Astrocyte (in vitro differentiated cells and primary cell): ENCODE results near the gene CFTR.

Source experiments
- EZH2 ChIP-seq: IDR thresholded peaks from 2 replicates; pipeline ENCODE4 v1.6.1; 2012; ENCODE audit warnings: mild to moderate bottlenecking, low read length, inconsistent platforms; ENCODE audit not compliant: insufficient read depth
- TF ChIP-seq, protein P1 (sequence below): IDR thresholded peaks from 2 replicates; pipeline ENCODE4 v1.5.1; 2011; ENCODE audit warnings: low read depth, mild to moderate bottlenecking, inconsistent platforms, low read length, moderate library complexity; ENCODE audit not compliant: insufficient read depth

DNA sequence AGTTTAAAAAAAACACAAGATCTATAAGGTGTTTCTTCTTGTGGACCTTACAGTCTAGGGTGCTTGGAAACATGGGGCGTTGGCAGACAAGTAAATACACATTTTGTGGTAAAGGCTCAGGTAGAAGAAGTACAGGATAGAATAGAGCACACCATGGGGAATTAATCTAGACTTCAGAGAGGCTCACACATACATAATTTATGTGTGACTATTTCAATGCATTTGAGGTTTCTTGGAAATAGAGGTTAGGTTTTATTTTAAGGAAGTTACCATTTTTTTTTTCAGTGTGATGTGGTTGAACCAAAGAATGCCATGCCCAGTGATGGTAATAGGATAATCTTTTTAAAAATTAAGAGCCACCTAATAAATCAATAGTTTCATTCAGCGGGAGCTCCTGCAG is 12.8 kb downstream of the CFTR start:
- TF ChIP-seq EZH2 = no peak
- TF ChIP-seq, protein P1, sequence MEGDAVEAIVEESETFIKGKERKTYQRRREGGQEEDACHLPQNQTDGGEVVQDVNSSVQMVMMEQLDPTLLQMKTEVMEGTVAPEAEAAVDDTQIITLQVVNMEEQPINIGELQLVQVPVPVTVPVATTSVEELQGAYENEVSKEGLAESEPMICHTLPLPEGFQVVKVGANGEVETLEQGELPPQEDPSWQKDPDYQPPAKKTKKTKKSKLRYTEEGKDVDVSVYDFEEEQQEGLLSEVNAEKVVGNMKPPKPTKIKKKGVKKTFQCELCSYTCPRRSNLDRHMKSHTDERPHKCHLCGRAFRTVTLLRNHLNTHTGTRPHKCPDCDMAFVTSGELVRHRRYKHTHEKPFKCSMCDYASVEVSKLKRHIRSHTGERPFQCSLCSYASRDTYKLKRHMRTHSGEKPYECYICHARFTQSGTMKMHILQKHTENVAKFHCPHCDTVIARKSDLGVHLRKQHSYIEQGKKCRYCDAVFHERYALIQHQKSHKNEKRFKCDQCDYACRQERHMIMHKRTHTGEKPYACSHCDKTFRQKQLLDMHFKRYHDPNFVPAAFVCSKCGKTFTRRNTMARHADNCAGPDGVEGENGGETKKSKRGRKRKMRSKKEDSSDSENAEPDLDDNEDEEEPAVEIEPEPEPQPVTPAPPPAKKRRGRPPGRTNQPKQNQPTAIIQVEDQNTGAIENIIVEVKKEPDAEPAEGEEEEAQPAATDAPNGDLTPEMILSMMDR = no peak
